Thoracic aorta (tissue), 2 donors: ENCODE data around the gene HOXC10. TPM values are rescaled to one million over a fixed set of nuclear protein-coding genes. Genes with fewer than 3 reads are reported as not detected.

Source experiments
- ATAC-seq: fragments of 150-250 bp; one replicate; pipeline ENCODE4 v1.8.0; 2017; ENCODE audit warnings: low read depth; ENCODE audit not compliant: insufficient number of reproducible peaks, low FRiP score
- DNase-seq: peaks from one replicate; pipeline ENCODE4 v3.0.0-alpha.2; 2020; ENCODE audit warnings: low spot score
- H3K27ac ChIP-seq, 2 donors: fragments of 200-600 bp; sonication (generic); 1 replicate in 1 of 2; 2 replicates in 1 of 2; pipeline ENCODE4 v1.5.1; 2016; ENCODE audit warnings: mild to moderate bottlenecking in 2 of 2, moderate library complexity in 2 of 2
- H3K27me3 ChIP-seq: fragments of 200-600 bp; sonication (generic); replicated peaks from 2 replicates; pipeline ENCODE4 v1.6.0; 2016; ENCODE audit warnings: mild to moderate bottlenecking; ENCODE audit not compliant: insufficient read depth
- H3K36me3 ChIP-seq: fragments of 200-600 bp; sonication (generic); one replicate; pipeline ENCODE4 v1.5.1; 2016
- H3K4me1 ChIP-seq, 2 donors: fragments of 200-600 bp; sonication (generic); 1 replicate in 1 of 2; 2 replicates in 1 of 2; pipeline versions ENCODE4 v1.5.1 to v1.6.0; 2016; ENCODE audit warnings: low read depth in 2 of 2, mild to moderate bottlenecking in 1 of 2; ENCODE audit not compliant: control insufficient read depth in 1 of 2
- H3K4me3 ChIP-seq: fragments of 200-600 bp; sonication (generic); 2 replicates; pipeline ENCODE4 v1.5.1; 2016; ENCODE audit warnings: mild to moderate bottlenecking
- H3K9me3 ChIP-seq: fragments of 200-600 bp; sonication (generic); 2 replicates; pipeline ENCODE4 v1.5.1; 2016
- CTCF ChIP-seq: fragments of 200-600 bp; sonication (generic); IDR thresholded peaks from one replicate; pipeline ENCODE4 v1.5.1; 2019; ENCODE audit warnings: antibody characterized with exemption
- total RNA-seq, 2 donors: library from RNA; depleted of rRNA; stranded (reverse); fragments of >200 nt; gene quantifications; one replicate each; pipeline versions ENCODE4 v1.1.0 to v1.2.3, GENCODE V29; 2016

The HOXC10 gene
- total RNA-seq, 2 donors from 2014 or later = not detected

- no peak overlapping the region for H3K27ac ChIP-seq
- H3K9me3 ChIP-seq = no peaks in the 10 kb centered on the region
- no peak for ATAC-seq
- DNase-seq = no peak
- peaks cover 12 to 16% of the 10 kb centered on the region in 2 donors for H3K4me1 ChIP-seq
- H3K36me3 ChIP-seq = no peaks in the 10 kb centered on the region
- TF ChIP-seq CTCF = no peak
- no peak overlapping the region for H3K4me3 ChIP-seq
- H3K27me3 ChIP-seq = no peaks in the 10 kb centered on the region
These were observed 38.3 kb downstream of the HOXC10 start for GRCh38 chr12:54022960-54023884.

GRCh38 chr12:54024127-54024526, 39.2 kb downstream of the HOXC10 start:
- Histone ChIP-seq H3K4me1 (peaks cover 10 to 23% of the 10 kb centered on the region in 2 donors), H3K27ac (no peak overlapping the region), H3K27me3 (no peaks in the 10 kb centered on the region), H3K9me3 (no peaks in the 10 kb centered on the region), H3K36me3 (no peaks in the 10 kb centered on the region), H3K4me3 (no peak overlapping the region)
- DNase-seq = no peak
- no peak for ATAC-seq
- TF ChIP-seq CTCF = no peak

- DNase-seq (no peak), ATAC-seq (no peak)
- H3K27ac ChIP-seq = no peak overlapping the region
- no peaks in the 10 kb centered on the region for H3K27me3 ChIP-seq
- H3K9me3 ChIP-seq = no peaks in the 10 kb centered on the region
- peaks cover 7 to 23% of the 10 kb centered on the region in 2 donors for H3K4me1 ChIP-seq
- no peak overlapping the region for H3K4me3 ChIP-seq
- TF ChIP-seq CTCF = no peak
- H3K36me3 ChIP-seq = no peaks in the 10 kb centered on the region
These were observed 39.8 kb downstream of the HOXC10 start for GRCh38 chr12:54024581-54025305.

GRCh38 chr12:54025499-54026405, 40.8 kb downstream of the HOXC10 start:
- Histone ChIP-seq H3K4me1 (peaks cover 0 to 15% of the 10 kb centered on the region in 2 donors), H3K36me3 (peaks cover 3% of the 10 kb centered on the region), H3K27me3 (no peaks in the 10 kb centered on the region), H3K9me3 (no peaks in the 10 kb centered on the region), H3K4me3 (no peak overlapping the region), H3K27ac (no peak overlapping the region)
- ATAC-seq (no peak), DNase-seq (no peak)
- TF ChIP-seq CTCF = no peak
